HT-29 (cell line): ENCODE measurements around the gene CASKIN2. TPM values are rescaled to one million over a fixed set of nuclear protein-coding genes. Genes with fewer than 3 reads are reported as not detected.

Experiments used
- DNase-seq: peaks from one replicate; pipeline ENCODE4 v3.0.0-alpha.2; 2015; ENCODE audit warnings: low spot score
- total RNA-seq: library from RNA; depleted of rRNA; stranded (reverse); fragments of >200 nt; shearing (Covaris generic); gene quantifications from 2 replicates; pipeline ENCODE4 v1.2.3, GENCODE V29; 2014; rRNA removed

Gene CASKIN2
- total RNA-seq = 12.3 and 13.6 TPM in 2 replicates

GRCh38 chr17:75515496-75516254 lies at the start of gene CASKIN2:
Gene CASKIN2, minus strand, starts transcription at chr17:75515537. Its CDS starts 1,733 bp downstream, at chr17:75513804.
- DNase-seq = peak; percentile 95

- peak; percentile 11 for DNase-seq
Measured at GRCh38 chr17:75565066-75565465, 49.7 kb upstream of the CASKIN2 start.

GRCh38 chr17:75564195-75564594 lies 48.9 kb upstream of the CASKIN2 start:
- no peak for DNase-seq

GRCh38 chr17:75563063-75563758 lies 47.9 kb upstream of the CASKIN2 start:
- DNase-seq = no peak

- no peak for DNase-seq
Measured at GRCh38 chr17:75561927-75562603, 46.7 kb upstream of the CASKIN2 start.

GRCh38 chr17:75559958-75560533 lies 44.7 kb upstream of the CASKIN2 start:
- no peak for DNase-seq

GRCh38 chr17:75558666-75559530 lies 43.6 kb upstream of the CASKIN2 start:
- no peak for DNase-seq

GRCh38 chr17:75557852-75558665 lies 42.7 kb upstream of the CASKIN2 start:
- no peak for DNase-seq

- peak; percentile 72 for DNase-seq
Measured at GRCh38 chr17:75557075-75557851, 41.9 kb upstream of the CASKIN2 start.

- no peak for DNase-seq
Measured at GRCh38 chr17:75555679-75556153, 40.4 kb upstream of the CASKIN2 start.

GRCh38 chr17:75553295-75554110 lies 38.2 kb upstream of the CASKIN2 start:
- no peak for DNase-seq

- DNase-seq = no peak
Measured at GRCh38 chr17:75552425-75553294, 37.3 kb upstream of the CASKIN2 start.

GRCh38 chr17:75551266-75551665 lies 35.9 kb upstream of the CASKIN2 start:
- DNase-seq = no peak

GRCh38 chr17:75550139-75550465 lies 34.8 kb upstream of the CASKIN2 start:
- no peak for DNase-seq

GRCh38 chr17:75549246-75550138 lies 34.2 kb upstream of the CASKIN2 start:
- DNase-seq = peak; percentile 92

GRCh38 chr17:75548813-75549212 lies 33.5 kb upstream of the CASKIN2 start:
- no peak for DNase-seq
